ENCODE measurements around the gene KIAA0513.

Gene KIAA0513

DNA sequence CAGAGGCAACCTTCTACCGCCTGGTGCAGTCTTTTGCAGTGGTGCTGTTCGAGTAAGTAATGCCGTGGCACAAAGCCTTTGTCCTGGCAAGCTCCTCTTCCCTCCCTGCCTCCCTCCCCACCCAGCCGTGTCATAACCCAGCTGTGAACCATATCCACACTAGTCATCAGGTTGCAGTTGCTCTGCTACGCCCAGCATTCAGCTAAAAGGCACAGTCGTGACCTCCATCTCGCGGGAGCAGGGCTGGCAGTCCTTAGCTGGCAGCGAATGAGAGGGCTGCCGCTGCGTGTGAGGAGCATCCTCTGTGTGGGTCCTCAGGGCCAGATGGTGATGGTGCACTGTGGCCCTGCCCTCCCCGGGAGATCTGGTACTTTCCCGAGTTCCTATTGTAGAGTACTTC lies 45.4 kb downstream of the KIAA0513 start:
- no peak for DNase-seq (ENCODE audit: low spot score)

DNA sequence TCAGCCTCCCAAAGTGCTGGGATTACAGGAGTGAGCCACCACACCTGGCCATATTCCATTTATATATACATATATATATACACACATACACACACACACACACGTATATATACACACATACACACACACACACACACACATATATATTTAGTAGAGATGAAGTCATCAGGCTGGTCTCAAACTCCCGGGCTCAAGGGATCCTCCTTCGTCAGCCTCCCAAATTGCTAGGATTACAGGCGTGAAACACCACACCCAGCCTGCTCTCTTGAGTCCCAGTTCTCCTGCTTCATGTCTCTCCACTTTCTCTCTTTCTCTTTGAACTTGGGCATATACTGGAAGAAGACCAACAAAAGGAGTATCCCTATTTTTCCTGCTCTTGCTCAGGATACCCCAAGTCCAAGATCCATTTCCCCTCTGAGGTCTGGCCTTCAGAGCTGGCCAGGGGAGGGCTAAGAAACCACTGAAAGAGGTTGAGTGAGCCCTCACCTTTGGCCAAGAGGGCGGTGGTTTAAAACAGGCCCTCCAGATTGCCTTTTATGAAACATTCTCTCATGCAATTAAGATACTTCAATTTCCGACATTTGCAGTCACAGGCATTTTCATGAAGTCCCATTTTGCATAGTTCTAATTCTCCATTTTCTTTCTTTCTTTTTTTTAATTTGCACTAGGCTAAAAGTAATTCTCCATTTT lies 46.8 kb downstream of the KIAA0513 start:
- no peak for DNase-seq (ENCODE audit: low spot score)

DNA sequence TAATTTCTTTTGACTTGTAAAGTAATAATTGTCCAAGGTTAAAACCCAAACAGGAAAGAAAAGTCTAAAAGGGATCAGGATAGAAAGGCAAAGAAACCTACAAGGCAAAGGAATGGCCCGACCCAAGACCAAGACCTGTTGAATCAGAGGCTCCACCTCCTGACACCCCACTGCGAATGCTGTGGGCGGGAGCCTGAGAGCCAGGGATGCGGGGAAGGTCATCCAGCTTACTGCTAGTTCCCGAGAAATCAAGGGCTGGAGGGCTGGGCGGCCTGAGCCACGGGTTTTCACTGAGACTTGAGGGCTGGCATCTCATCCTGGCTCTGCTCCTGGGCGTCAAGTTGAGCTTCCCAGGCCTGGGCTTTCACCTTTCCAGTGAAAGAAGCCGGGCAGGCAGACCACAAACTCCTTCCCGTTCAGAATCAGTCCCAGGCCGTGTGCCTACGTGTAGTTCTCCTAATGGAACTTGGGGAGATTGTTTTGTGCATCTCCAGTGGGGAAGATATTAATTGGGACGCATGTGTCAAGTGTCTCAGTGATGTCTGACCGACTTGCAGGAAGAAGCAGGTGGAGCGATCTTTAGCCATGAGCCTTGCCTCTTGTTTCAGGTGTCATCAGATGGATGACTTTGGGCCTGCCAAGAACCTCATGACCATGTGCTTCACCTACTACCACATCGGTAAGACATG lies 47.8 kb downstream of the KIAA0513 start:
- DNase-seq (ENCODE audit: low spot score): no peak

DNA sequence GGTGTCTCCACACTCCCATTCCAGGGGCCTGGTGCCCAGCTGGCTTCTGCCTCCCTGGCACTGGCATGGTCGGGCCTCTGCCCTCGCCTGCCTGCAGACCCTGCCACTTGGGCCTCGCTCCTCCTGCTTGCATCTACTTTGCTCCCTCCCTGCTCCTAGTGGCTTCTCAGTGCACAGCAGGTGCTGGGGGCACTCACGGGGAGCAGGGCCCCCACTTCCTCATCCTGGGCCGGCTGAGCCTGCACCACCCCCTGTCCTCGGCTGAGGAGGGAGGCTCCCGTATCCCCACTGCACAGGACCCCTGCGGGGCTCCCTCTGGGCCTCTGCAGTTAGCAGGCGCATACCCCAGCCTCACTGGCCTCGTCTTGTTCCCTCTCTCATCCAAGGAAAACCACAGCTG lies 49.4 kb downstream of the KIAA0513 start:
- no peak for DNase-seq (ENCODE audit: low spot score)

DNA sequence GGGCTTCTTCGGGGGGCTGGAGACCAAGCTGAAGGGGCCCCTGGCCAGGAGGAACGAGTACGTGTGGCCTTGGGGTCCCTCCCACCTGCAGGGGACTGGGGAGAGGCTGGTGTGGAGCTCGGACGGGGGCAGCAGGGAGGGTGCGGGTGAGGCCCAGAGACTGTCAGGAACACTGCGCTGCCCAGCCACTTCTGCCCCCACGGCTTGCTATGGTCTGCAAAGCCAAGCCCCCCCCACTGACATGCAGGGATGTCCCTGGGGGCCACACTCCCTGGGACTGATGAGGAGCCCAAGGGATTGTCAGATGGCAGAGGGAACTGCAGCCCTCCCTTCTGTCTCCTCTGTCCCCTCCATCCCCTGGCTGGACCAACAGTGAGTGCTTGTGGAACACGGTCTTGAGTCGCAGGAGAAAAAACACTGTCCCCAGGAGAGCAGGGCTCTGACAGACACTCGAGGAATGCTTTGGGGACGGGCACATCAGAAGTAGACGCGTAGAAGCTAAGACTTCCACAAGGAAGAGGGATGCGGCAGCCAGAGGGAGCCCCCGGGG lies 50.1 kb downstream of the KIAA0513 start:
- DNase-seq (ENCODE audit: low spot score): no peak

DNA sequence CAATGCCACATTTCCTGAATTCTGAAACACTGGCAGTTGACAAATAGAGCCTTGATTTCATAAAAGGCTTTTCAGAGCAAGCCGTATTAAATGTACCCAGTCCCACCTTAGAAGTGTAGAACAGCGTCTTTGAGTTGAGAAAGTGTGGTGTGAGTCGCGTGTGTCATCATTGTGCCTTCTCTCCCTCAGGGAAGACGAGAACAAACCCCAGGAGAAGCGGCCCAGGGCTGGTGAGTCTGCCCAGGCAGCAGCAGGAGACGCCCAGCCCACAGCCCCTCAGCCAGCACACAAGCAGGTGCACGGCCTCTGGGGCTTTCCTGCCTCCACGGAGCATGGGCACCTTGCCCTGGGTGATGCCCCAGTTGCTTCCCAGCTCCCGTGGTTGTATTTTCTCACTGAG lies 50.6 kb downstream of the KIAA0513 start:
- no peak for DNase-seq (ENCODE audit: low spot score)

DNA sequence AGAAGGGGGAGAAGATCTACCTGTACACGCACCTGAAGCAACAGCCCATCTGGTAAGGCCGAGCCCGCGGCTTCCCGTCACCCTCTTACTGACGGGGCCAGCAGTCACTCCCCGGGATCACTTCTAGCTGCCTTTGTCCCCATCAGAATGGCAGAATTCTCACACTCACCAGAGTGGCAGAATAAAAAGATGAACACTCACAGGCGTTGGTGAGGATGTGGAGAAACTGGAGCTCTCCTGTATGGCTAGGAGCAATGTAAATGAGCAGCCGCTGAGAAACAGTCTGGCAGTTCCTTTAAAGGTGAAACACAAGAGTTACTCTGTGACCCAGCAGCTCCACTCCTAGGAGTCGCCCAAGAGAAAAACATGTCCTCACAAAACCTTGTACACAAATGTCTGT lies 51.4 kb downstream of the KIAA0513 start:
- DNase-seq (ENCODE audit: low spot score): no peak

DNA sequence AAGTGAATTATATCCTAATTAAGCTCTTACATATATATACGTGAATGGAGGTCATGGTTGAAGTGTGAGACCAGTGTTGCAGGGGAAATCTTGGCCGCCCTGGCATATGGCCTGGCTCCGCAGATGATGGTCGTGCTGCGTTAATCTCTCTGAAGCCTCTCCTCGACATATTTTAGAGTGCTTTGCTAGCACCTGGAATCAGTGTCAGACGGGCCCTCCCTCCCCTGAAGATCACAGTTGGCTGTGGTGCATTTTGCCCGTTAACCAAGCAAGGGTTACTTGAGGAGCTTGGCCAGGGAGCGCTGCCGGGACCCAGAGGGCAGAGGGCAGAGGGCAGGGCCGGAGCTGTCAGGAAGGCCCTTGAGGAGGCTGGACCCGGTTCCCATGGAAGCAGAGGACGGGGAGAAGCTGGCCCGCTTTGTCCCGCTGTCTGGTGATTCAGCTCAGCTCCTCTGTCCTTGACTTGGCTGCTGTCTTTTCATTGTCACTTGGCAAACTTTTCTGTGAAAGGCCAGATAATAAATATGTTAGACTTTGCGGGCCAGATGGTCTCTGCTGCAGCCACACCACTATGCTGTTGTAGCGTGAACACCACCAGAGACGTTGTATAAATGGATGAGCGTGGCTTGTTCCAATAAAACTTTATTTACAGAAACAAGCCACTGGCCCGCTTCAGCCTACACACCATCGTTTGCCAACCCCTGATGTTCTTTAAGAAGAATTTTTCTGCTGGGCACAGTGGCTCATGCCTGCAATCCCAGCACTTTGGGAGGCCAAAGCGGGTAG lies 52.4 kb downstream of the KIAA0513 start:
- no peak for DNase-seq (ENCODE audit: low spot score)

DNA sequence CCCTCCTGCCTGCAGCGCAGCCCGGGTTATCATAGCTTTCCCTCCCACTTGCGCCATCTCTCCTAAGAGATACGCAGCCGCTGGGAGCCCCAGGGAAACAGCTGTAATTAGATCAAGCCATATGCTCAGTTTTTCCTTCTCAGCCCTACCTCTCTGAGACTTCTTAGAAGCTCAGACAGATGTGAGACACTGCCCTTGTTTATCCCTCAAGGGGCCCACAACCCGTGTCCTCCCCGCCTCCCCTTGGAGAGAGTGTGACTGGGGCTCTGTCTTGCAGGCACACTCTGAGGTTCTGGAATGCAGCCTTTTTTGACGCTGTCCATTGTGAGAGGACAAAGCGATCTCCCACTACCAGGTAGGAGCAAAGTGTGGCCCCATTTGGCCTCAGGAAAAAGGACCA lies 53.4 kb downstream of the KIAA0513 start:
- no peak for DNase-seq (ENCODE audit: low spot score)

DNA sequence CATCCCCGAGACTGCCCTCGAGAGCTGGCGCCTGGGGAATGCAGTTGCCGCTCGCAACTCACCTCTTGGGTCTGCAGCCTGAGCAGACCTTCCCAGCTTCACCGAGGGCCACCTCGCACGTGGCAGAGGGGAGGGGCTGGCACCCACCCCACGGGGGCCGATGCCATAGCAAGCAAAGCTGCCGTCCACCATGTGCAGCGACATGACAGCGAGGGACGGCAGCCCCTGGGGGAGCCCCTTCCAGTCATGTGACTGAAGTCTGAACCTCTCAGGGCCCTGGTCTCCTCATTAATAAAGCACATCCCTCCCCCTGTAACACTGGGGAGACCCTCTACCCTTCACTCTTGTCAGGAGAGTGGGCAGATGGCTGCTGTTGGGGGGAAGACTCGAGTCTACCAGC lies 54.2 kb downstream of the KIAA0513 start:
- DNase-seq (ENCODE audit: low spot score): no peak

DNA sequence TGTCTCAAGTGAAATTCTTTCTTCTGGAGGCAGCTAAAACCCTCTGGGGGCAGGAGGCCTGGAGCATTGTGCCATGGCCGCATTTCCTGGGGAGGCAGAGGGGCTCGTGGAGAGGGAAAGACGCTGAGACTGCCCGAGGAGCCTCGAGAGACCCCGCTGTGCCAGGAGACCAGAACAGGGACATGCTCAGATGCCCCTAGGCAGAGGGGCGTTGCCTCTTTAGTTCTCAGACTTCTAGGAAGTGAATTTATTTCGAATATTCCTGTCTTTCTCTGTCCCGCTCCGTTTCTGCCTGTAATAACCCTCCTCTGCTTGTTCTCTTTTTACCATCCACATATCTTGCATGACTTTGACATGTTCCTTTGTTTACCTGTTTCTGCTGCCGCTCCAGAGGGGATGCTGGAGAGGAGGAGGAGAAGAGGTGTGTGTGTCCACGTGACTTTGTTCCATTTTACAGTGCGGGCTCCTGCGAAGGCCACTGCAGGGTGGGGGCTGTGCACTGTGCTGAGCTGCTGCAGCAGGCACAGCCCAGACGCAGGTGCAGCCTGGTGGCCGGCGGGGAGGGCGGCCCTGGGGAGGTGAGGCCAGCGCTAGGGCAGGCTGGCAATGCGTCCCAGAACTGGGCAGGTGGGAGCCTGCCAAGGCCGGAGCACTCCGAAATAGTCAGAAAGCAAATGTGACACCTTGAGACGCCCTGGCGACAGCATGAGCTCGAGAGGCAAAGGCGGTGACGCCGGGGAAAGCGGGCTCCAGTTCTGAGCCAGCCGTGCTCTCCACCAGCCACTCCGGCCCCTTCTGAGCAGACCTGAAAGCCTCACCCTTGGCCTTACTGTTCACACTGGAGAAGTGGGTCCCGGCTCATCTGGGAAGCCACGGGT lies 54.8 kb downstream of the KIAA0513 start:
- DNase-seq (ENCODE audit: low spot score): no peak

DNA sequence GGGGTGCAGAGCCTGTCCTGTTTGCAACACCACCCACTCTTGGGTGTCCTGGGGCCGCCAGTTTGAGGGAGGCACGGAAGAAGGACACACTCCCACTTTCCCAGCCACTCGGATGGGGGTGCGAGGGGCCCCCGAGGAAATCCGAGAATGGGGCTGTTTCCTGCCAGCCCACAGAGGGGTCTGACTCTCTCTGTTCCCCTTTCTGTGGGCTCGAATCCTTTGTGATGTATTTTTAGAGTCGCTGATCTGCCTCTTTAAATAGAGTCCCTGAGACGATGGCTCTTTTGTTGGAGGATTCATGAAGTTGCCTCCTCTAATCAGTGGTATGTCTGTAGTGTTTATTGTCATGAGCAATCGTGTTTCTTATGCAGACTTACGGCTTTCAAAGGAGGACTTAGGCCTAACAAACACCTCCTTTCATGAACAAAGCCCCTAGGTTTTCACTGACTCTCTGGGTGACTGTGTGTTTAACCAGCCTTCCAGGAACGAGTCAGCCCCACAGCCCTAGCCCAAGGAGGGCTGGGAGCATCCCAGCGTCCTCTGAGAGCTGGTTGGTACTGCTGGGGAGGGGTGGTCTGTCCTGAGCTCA lies 55.5 kb downstream of the KIAA0513 start:
- no peak for DNase-seq (ENCODE audit: low spot score)

DNA sequence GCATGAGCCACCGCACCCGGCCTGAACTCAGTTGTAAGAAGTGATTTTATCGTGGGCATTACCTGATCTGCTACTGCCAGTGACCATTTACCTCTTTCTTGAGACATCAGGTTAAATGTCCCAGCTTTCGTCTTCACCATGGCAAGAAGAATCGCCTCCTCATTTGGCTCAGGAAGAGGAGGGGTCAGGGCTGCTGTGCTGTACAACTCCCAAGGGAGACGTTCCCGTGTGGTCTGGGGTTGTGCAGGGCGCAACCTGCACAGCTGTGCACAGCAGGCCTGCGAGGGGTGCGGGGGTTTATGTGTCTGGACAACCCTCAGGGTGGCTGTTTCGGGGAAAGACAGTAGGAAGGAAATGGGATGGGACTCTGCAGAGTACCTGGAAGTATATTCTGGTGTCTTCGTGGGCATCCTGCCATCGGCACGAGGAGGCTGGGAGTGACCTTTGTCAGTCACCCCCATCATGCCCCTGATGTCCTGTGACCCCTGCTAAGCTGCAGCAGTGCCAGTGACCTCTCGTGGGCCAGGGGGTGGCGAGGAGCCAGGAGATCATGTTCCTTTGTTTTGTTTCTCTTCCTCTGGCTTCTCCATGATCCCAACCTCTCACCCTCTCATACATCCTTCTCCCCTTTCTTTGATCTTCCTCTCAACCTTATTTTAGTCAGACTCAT lies 57.4 kb downstream of the KIAA0513 start:
- no peak for DNase-seq (ENCODE audit: low spot score)

DNA sequence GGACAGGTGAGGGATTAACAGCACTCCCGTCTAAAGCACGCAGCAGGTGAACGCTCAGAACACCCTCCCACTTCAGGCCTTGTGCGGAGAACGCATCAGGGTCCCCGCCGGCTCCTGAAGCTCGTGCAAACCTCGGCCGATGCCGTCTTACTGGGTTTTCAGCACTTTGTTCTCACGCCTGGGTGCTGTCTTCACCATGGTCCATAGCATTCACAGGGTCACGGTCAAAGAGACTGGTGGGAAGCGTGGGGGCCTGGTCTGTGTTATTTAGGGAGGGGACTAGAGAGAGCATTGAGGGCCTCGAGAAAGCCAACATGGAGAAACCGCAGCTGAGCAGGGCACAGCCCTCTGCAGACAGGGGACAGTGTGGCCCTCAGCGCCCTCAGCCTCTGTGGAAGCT lies 58.1 kb downstream of the KIAA0513 start:
- no peak for DNase-seq (ENCODE audit: low spot score)

DNA sequence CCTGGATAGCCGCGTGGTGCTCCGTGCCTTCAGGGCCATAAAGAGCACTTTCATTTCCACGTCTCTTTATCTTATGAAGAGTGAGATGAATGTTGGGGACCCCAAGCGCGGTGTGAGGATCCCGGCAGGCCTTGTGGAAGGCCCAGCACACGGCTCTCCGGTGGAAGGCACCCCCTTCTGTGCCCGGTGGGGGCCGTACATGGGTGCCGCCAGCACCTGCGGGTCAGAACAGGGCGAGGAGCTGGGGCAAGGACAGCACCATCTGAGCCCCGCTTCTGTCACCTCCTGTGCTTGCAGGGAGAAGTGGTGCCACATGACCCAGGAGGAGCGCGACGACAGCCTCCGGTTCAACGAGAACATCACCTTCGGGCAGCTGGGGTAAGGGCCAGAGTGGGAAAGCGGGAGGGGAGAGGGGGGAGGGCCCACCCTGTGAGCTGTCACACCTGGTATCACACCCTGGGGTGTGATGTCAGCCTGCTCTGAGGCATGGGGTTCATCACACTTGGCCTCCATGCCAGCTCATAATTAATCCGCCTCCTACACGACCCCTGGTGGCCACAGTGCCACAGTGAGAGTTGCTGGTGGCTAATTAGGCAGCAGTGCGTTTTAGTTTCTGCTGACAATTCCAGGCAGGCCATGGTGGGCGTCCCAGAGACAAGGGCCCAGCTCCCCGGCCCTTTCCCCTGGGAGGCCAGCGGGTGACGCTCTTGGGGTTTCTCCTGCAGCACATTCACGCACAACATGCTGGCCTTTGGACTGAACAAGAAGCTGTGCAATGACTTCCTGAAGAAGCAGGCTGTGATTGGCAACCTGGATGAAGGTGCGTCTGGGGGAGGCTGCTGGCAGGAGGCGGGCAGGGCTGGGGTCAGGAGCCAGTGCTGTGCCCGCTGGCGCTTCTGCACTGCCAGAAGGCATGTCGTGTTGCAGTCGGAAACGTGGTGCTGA lies 59.0 kb downstream of the KIAA0513 start:
- DNase-seq (ENCODE audit: low spot score): peak; percentile 96

DNA sequence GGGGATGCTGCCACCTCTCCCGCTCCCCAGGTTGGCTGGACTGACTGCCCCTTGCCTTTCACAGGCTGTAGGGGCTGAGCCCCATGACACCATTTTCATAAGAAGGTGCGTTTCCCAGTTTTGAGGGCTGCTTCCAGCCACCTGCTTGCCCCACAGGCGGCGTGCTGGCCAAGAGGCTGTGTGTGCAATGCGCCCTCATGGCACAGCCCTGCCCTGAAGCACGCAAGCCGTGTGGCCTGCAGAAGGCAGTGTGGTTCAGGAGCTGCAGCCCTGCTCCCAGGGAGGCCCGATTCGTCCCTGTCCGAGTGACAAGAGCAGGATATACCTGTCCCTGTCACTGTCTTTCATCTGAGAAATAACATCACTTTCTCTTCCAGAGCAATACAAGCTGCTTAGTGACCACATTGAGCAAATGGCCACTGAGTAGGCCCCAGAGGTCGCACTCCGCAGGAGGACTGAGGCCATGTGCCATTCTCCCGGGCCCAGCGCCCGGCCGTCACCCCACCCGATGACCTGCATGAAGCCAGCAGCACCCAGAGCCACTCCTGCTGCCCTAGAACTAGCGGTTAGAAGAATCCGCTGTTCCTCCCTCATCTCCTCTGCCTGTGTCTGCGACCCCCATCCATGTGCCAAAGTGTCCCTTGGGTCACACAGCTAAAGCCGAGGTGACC lies 60.4 kb downstream of the KIAA0513 start:
- no peak for DNase-seq (ENCODE audit: low spot score)

DNA sequence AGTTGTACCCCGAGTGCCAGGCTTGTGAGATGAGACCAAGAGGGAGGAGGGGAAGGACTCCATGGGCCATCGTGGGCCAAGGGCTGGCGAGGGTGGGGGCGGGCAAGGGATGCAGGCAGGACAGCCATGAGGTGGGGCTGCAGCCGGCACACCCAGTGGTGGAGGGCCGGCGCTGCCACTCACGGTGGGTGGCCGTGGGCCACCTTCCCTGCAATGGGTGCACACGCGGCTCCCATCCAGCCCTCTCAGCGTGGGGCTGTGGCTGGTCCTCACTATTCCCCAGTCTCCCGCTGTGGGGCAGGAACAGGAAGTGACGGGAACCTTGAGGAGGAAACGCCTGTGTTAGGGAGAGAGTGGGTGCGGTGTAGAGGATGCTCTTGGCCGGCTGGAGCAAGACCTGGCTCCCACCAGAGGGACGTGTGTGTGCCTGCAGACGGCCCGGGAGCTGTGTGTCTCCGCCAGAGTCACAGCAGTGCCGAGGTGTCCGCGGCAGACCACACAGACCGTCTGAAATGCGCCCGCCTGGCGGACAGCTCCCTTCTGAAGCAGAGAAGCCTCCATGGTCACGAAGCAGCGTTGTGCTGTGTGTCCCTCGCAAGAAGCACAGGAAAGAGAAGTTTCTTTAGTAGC lies 61.1 kb downstream of the KIAA0513 start:
- DNase-seq (ENCODE audit: low spot score): no peak

DNA sequence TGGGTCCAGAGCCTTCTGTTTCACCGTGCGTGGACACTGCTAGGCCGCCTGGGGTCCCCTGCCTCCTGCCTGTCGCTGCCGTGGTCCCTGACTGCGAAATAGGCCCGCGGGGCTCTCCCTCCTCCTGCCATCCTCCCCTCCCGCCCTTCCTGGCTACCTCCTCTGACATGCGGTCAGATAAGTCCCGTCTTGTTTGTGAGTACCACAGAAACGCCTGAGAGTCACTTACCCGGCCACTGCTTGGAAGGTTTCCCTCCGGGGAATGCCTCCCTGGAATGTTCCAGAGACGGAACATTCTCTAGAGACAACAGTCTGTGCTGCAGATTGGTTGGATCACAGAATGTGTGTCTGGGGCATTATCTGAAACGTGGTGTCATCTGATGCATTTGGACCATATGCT lies 61.9 kb downstream of the KIAA0513 start:
- no peak for DNase-seq (ENCODE audit: low spot score)

DNA sequence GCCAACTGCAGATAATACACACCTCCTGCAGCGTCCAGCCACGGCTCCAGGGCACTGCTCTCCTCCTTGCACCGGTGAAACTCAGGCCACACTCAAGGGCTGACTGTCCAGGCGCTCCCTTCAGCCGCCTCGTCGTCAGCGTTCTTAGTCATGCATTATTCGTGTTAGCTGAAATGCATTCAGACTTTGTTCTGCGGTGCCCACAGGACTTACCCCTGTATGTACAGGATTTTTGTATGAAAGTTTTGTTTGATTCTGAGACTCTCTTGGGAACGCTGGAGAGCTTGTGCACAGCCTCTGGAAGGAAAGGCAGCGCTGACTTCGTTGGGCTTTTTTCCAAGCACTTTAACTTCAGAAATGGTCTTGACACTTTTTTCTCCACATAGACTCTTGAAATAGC lies 62.6 kb downstream of the KIAA0513 start:
- DNase-seq (ENCODE audit: low spot score): no peak

Measured in HuH-7.5 (cell line).